HG03025 (cell line): ENCODE measurements around the gene CFAP45.

Source experiments
- ATAC-seq: cut with Tn5 transposase; IDR thresholded peaks from one replicate; pipeline ENCODE4 v1.9.1; 2021; ENCODE audit warnings: mild to moderate bottlenecking, moderate library complexity; ENCODE audit not compliant: unreplicated experiment, low FRiP score

Gene CFAP45

GRCh38 chr1:159924025-159924790, 24.2 kb upstream of the CFAP45 start:
- no peak for ATAC-seq

- ATAC-seq, result peak; percentile 29
Measured at GRCh38 chr1:159923203-159924024, 23.4 kb upstream of the CFAP45 start.

GRCh38 chr1:159922511-159923202, 22.7 kb upstream of the CFAP45 start:
- ATAC-seq, result no peak

DNA sequence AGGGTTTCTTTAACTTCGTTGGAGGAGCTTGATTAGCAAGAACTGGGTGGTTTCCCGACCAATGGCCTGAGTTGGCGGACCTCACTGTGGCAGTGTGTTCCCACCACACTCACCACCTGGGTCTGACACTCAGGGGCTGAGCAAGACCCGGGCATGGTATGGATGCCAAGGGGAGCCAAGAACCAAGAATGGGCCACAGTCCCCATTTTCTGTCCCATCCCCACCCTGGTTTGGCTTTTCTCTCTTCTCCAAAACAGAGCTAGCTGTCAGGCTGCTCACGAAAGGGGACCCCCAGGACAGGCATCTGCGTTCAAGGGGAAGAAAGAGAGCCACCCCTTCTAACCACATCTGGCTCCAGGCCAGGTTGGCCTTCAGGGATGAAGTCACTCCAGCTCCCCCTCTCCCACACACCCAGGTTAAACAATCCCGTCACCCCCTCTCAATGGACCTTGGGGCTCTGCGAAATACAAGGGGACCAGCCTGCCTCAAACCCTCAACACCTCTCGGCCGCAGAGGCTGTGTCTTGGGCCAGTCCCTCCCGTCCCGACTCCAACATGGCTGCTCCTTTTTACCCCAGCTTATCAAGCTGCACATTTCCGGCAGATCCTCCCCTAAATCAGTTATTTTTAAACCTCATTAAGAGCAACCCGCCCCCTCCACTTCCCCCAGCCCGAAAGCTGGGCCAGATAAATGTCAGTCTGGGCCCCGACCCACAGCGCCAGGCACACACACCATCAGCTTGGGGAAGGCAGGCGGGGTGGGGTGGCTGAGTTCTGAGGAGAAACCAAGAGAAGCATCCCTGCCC, 21.9 kb upstream of the CFAP45 start:
- ATAC-seq, result no peak

- no peak for ATAC-seq
Measured at GRCh38 chr1:159921251-159921650, 21.3 kb upstream of the CFAP45 start.

DNA sequence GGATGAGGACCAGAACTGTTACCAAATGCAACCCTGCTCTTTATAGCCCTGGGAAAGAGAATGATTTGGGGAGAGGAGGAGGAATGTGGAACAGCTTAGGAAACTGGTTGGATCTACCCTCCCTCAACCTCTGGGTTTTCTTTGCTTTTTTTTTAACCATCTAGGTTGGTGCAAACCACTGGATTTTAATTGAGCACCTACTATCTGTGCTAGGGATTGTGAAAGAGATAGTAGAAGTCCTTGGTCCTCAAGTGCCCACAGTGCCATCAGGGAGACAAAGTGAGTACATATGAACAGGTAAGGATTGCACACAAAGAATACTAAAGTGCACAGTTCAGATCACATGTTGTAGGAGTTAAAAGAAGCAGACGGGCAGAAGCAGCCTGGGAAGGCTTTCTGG, 20.7 kb upstream of the CFAP45 start:
- no peak for ATAC-seq

GRCh38 chr1:159920202-159920601, 20.2 kb upstream of the CFAP45 start:
- ATAC-seq, result no peak

DNA sequence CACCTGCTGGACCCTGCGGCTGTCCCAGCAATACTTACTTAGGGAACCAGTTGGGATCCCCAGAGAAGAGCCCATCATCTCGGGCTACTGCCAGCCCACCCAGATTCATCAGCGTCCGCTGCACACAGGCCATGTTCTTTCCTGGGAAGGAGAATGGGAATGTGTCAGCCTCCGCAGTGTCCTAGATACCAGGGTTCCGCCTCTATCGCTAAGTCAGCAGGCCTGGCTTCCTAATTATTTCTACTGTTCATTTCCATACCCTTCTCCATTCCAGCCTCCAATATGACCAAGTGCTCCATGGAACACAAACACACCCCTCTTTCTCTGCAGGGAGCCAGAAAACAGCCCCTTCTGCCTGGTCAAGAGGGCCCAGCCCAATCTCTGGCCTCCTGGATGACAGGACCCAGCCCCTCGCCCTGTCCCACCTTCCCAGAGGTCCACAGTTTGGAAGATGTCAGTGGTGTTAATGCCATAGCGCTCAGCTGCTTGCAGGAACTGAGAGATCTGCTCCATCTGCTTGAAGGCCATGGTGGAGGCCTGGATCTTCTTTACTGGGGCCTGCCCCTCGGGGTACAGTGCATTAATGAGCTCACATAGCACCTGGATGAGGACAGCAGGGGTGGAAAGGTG, 19.4 kb upstream of the CFAP45 start:
- ATAC-seq, result no peak

DNA sequence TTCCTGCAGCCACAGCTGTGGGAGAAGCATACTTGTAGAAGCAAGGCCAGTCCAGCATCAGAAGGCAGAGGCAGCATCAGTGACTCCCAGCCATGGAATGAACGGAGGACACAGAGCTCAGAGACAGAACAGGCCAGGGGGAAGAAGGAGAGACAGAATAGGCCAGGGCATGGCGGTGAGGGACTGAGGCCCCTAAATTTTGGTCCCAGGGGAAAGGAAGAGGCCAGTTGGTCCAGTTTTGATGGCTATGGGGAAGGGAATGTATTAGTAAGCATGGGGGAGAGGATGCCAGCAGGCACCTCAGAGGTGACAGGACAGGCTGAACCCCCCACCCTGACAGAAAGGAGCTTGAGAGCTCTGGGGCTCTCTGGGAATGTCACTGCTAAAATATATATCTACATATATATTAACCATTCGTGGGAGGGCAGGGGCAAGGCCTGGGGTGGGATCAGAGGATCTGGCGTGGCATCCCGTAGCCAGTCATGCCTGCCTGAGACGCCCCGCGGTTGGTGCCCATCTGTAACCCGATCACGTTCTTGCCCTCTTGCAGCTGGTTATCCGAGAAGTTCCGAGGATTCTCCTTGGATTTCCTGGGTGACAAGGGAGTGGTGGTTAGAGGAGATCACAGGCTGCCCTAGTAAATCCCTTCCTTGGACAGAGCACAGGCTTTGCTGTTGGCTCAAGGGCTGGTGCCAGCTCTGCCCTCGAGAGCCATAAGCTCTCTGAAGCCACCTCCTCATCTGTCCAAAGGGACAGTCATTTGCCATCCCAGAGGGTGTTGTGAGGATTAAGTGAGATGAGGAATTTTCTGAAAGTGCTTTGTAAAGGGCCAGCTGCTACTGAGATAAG, 18.6 kb upstream of the CFAP45 start:
- ATAC-seq, result no peak

DNA sequence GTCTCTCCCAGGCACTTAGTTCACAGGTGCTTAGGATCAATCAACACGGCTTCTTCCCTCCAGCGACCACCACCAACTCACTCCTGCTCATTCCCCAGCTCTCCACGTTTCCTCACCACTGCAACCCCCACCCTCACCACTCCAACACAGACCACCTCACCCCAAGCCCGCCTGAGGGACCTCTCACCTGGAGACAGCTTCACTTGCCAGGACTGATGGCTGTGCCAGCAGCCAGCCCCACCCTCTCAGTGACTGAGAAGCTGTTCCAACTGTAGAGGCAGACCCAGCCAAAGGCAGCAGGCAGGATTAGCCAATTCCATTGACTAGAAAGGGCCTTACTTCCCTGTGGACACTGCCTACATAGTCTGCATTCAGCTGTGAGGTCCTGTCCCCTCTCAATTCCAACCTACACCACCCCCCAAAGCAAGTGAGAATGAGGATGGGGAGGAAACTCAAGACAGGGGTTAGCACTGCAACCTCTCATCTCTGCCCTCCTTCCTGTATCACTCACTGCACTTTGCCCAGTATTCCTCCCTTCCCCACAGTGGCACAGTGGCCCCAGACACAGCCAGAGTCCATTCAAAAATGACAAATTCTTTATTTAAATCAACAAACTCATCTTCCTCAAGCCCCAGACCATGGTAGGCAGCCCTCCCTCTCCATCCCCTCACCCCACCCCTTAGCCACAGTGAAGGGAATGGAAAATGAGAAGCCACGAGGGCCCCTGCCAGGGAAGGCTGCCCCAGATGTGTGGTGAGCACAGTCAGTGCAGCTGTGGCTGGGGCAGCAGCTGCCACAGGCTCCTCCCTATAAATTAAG, 17.8 kb upstream of the CFAP45 start:
- ATAC-seq, result no peak

- ATAC-seq, result no peak
Measured at GRCh38 chr1:159916242-159917051, 16.5 kb upstream of the CFAP45 start.

- no peak for ATAC-seq
Measured at GRCh38 chr1:159915571-159916241, 15.7 kb upstream of the CFAP45 start.

- no peak for ATAC-seq
Measured at GRCh38 chr1:159914252-159915018, 14.5 kb upstream of the CFAP45 start.

DNA sequence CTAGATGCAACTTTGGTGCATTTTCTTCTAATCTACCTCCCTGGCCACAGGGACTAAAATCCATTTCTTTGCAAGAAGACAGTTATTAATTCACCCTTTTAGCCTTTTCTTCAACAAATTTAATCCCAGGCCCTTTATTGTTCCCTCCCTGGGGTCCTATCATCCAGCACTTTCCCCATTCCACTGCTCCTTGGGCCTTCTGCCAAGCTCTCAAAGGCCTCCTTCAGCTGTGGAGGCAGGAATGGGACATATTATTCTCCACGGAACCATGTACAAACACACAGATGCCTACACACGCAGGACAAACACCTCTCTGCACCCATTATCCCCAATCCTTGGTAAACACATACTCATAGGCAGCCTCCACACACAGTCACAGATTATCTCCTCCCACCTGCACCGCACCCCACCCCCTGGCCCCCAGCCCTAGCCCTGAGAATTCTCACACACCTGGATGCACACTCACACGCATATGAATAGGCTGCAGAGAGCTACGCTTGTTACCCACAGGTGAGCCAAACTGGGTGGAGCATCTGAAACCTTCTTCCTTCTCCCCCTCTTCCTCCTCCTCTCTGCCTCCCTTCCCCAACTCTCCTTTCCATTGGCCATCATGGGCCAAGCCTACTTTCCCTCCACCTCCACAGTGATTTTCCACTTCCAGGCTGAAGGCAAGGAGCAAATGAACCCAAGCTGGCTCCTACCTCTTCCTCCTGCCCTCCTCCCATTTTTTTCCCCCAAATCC, 13.7 kb upstream of the CFAP45 start:
- ATAC-seq, result no peak

DNA sequence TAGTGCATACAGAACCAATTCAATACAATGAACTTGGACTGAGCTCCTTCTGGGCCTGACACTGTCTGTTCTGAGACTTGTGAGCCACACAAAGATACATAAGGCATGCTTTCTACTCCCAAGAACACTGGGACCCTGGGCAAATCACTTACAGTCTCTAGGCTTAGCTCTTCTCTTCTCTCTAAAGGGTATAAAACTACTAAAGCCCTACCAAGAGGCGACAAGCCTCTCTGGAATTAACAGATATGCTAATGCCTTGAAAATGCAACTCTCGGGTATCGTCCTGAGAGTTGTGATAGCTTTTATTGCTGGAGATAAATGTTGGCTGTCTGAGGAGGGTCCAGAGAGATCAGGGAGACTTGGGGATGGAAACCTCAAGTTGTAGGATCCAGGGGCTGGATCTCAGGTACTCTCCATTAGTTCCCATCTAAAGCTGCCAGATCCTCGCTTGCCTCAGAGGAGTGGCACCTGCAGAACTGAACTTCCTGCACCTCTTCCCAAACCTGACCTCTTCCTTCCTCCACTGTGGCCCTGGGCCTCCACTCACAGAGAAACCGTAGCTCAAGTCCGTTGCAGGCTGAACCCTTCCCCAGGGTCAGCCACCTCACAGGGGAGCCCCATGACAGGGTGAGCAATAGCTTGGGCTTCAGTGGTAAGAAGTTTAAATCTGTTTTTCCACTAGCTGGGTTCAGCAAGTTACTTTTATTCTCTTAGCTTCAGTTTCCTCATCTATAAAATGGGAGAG, 11.5 kb upstream of the CFAP45 start:
- ATAC-seq, result no peak
